HL-60 (cell line): Measurements from ENCODE around the gene AIM2.
A peak's percentile ranks its signal among the peaks of the same experiment; 100 is the strongest.

Experiments
- CTCF ChIP-seq: IDR thresholded peaks from one replicate; pipeline ENCODE4 v1.5.1; 2011; ENCODE audit warnings: low read length, control low read depth, inconsistent platforms; ENCODE audit not compliant: insufficient read depth
- GABPA ChIP-seq: IDR thresholded peaks from 2 replicates; pipeline ENCODE4 v1.6.1; 2012; ENCODE audit warnings: low read depth
- POLR2AphosphoS5 ChIP-seq: IDR thresholded peaks from 2 replicates; pipeline ENCODE4 v1.6.1; 2012; ENCODE audit warnings: low read depth
- REST ChIP-seq: IDR thresholded peaks from 2 replicates; pipeline ENCODE4 v1.6.1; 2012; ENCODE audit warnings: low read depth; ENCODE audit not compliant: insufficient replicate concordance

DNA sequence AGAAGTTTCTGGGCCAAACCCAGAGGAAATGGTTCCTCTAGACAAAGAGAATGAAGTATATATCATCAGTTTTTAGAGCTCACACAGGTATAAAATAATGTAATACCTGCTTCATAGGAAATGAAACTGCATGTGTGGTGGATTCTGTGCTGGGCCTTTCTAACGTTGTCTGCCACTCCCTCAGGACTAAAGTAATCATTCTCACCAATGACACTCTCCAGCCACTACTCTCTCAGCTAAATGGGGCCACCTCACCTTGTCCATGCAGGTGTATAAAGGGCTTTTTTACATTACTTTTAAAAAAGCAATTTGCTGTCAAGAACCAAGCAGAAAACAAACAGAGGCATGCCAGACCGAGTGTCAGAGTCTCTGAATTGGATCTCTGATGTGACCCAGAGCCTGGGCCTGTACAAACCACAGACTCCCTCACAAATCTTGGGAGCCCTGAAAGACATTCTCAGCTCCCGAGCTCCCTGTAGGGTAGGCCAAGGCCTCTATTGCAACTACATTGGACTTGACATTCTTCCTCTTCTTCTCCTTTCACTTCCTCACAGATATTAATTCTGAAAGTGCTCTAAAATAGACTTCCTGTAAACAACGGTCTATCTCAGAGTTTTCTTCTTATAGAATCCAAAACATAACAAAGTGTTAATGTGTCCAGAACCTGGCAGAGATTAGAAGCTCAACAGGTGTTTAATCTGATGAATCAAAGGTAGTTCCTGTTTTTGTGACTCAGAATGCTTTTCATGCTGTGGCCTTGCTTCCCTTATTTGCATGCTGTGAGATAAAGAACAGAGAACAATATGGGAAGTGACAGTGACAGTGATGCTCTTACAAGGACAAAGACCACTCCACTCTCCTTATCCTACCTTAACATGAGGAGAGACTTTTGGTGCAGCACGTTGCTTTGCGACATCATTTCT is 8.6 kb downstream of the AIM2 start:
- TF ChIP-seq GABPA (no peak), CTCF (no peak), POLR2AphosphoS5 (peak; percentile 36; the same call in 1 of the 2 replicates), REST (no peak)
